GM12801 (cell line): ENCODE results near the gene ALDOA.

Source experiments
- TF ChIP-seq, protein P1 (sequence below): IDR thresholded peaks from one replicate; pipeline ENCODE4 v1.5.1; 2011; ENCODE audit warnings: control low read depth; ENCODE audit not compliant: insufficient read length; ENCODE audit errors: extremely low read depth

Gene ALDOA

GRCh38 chr16:30031477-30031918, 34.1 kb upstream of the ALDOA start:
- TF ChIP-seq, protein P1, sequence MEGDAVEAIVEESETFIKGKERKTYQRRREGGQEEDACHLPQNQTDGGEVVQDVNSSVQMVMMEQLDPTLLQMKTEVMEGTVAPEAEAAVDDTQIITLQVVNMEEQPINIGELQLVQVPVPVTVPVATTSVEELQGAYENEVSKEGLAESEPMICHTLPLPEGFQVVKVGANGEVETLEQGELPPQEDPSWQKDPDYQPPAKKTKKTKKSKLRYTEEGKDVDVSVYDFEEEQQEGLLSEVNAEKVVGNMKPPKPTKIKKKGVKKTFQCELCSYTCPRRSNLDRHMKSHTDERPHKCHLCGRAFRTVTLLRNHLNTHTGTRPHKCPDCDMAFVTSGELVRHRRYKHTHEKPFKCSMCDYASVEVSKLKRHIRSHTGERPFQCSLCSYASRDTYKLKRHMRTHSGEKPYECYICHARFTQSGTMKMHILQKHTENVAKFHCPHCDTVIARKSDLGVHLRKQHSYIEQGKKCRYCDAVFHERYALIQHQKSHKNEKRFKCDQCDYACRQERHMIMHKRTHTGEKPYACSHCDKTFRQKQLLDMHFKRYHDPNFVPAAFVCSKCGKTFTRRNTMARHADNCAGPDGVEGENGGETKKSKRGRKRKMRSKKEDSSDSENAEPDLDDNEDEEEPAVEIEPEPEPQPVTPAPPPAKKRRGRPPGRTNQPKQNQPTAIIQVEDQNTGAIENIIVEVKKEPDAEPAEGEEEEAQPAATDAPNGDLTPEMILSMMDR = no peak

DNA sequence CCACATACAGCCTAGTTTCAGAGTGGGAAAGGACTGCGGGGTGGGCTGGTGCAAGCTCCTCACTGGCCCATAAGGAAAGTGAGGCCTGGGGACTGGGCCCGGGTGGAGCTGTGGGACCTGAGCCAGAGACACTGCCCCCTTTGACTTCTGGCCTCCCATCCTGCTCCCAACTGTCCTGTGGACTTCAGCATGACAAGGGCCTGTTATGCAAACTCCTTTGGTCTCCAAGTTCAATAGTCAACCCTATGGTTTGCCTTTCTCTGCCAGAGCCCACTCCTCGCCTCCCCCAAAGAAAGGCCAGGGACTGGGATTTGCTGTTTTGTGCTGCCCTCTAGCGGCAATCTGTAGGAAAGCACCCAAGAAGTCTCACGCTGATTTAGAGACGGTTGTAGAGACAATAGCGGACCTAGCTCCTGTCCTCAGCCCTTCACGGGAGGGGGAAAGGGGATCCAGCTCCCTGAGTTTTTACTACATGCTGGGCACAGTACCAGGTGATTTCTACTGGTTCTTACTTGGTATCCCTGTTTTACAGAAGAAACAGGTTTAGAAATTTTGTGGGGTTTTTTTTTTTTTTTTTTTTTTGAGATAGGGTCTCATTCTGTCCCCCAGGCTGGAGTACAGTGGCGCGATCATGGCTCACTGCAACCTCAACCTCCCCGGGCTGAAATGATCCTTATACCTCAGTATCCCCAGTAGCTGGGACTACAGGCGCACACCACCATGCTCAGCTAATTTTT, 33.3 kb upstream of the ALDOA start:
- TF ChIP-seq, protein P1 = no peak

GRCh38 chr16:30033270-30033669, 32.3 kb upstream of the ALDOA start:
- TF ChIP-seq, protein P1 = no peak

DNA sequence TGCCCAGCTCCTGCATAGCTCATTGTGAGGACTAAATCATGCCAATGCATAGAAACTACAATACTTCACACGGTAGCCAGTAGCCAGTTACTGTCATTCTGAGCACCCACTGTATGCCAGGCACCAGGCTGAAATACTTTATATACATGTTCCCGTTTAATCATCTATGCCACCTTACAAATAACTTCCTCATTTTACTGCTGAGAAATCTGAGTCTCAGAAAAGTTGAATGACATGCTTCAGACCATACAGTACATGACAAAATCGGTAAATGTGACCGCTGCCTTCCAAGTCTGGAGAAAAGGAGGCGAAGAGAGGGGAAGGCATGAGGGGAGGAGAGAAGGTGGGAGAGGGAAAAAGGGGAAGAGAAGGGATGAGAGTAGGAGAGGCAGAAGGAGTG, 25.3 kb upstream of the ALDOA start:
- TF ChIP-seq, protein P1 = no peak

DNA sequence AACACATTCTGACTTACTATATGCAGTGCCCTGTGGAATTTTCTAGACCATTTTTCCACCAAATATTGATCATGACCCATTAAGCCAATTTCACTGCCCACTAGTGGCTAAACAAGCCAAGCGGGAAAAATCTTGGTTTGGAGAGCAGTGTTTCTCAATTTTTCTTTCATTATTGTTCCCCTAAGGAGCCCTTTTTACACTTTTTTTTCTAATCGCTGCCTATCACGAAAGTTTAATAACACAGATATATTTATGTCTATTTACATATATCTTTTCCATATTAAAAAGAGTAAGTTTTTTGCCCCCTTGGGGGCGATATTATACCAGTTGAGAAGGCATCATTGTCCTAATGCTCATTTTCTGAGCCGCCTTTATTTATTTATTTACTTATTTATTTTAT, 23.7 kb upstream of the ALDOA start:
- TF ChIP-seq, protein P1 = no peak

- TF ChIP-seq, protein P1 = no peak
These were observed 19.4 kb upstream of the ALDOA start for GRCh38 chr16:30046178-30046577.

GRCh38 chr16:30046588-30046987, 19.0 kb upstream of the ALDOA start:
- TF ChIP-seq, protein P1 = no peak
